ENCODE measurements around the gene ASTN2.

ASTN2 gene

DNA sequence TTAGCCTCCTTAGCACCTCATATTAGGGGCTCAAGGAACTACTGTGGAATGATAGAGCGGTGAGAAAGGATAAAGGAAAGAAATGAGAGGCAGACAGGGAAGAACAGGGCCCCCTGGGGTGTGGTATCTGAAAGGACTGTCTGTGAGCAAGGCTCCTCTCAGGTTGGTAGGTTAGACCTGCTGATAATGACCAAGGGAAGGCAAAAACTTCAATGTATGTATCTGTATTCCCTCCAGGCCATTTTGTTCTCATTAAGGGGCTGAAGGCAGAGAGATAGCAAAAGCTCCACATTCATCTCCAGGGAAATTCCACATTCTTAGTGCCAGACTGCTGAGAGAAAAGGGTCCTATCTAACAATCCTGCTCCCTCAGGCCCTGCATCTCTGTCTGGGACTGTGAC lies 699.1 kb downstream of the ASTN2 start:
- TF ChIP-seq ZFX (IDR thresholded peaks at IDR 0.05): no peak
- TF ChIP-seq, protein P1, sequence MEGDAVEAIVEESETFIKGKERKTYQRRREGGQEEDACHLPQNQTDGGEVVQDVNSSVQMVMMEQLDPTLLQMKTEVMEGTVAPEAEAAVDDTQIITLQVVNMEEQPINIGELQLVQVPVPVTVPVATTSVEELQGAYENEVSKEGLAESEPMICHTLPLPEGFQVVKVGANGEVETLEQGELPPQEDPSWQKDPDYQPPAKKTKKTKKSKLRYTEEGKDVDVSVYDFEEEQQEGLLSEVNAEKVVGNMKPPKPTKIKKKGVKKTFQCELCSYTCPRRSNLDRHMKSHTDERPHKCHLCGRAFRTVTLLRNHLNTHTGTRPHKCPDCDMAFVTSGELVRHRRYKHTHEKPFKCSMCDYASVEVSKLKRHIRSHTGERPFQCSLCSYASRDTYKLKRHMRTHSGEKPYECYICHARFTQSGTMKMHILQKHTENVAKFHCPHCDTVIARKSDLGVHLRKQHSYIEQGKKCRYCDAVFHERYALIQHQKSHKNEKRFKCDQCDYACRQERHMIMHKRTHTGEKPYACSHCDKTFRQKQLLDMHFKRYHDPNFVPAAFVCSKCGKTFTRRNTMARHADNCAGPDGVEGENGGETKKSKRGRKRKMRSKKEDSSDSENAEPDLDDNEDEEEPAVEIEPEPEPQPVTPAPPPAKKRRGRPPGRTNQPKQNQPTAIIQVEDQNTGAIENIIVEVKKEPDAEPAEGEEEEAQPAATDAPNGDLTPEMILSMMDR (conservative IDR thresholded peaks at IDR 0.05): no peak
- no peak overlapping the region for H3K27ac ChIP-seq

DNA sequence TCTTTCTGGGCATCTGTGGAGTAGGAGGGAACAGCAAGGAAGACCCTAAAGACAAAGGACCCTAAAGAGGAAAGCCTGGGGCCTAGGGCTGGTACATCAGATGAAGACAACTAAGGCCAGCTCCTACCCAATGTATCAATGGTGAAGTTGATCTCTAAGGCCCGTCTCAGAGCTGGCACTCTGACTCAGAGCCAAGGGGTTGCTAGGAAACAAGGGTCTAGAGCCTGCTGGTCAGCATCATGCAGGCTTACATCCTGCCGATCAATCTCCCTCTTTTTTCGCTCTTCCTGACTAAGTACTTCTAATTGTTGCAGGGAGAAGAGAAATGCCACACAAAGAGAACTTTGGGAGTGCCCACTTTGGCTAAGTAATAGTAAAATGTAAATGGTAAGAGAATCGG lies 701.6 kb downstream of the ASTN2 start:
- H3K27ac ChIP-seq: no peak overlapping the region
- TF ChIP-seq, protein P1 (conservative IDR thresholded peaks at IDR 0.05): no peak
- TF ChIP-seq ZFX (IDR thresholded peaks at IDR 0.05): no peak

DNA sequence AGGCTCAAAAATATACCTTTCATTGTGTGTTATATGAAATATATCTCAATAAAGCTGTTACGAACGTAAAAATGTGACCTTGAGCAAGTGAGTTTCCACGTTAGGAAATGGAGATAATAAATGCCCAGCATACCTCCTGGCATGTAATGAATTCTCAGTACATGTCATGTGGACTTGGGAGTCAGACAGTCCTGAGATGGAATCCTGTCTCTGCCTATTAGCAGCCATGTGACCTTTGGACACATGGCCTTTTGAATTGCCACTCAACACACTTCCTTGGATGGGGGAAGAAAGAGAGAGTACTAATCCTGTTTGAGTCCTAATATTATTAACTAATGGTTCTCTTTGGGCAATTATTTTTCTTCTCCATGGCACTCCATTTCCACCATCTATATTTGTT lies 702.1 kb downstream of the ASTN2 start:
- no peak for TF ChIP-seq ZFX (IDR thresholded peaks at IDR 0.05)
- TF ChIP-seq, protein P1 (conservative IDR thresholded peaks at IDR 0.05): no peak
- no peak overlapping the region for H3K27ac ChIP-seq

DNA sequence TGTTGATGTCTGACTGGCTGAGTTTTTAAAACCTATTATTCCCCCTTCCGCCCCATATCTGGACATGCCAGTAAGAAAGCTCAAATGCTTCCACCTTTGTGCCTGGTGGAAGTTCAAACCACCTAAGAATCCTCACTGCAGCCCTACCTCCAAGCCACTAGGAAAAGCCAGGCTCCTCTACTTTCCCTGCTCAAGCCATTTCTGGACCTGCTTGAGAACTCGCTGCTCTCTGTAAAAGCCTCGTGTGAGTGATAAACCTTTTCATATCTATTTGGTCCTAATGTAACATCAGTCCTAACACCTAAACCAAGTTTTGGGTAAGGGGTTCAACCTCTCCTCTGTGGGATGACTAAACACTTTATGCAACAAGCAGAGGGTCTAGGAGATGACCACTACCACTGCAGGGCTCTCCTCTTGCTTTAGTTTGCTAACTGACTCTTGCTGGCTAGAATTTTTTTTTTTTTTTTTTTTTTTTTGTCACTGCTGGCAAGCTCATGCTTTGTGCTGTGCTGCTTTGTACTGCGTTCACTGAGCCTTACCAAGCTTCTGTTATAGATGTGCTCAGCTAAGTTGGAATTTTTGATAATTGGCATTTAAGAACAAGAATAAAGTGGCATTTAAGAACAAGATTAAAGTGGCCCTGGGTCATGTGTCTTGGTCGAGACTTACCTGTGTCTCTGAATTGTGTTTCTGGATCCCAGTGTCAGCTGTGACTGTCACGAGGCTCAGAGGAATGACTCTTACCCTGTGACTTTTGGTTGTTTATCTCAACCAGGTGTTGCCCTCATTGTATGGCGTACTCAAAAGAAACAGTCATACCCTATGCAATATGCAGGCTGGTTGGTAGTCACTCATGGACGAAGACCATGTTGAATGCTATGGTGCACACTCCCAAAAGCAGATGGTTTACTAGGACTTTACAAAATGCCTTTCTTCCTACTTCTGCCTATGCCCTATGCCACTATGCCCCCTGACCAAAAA lies 708.3 kb downstream of the ASTN2 start:
- no peak for TF ChIP-seq ZFX (IDR thresholded peaks at IDR 0.05)
- TF ChIP-seq, protein P1 (conservative IDR thresholded peaks at IDR 0.05): no peak
- no peak overlapping the region for H3K27ac ChIP-seq

DNA sequence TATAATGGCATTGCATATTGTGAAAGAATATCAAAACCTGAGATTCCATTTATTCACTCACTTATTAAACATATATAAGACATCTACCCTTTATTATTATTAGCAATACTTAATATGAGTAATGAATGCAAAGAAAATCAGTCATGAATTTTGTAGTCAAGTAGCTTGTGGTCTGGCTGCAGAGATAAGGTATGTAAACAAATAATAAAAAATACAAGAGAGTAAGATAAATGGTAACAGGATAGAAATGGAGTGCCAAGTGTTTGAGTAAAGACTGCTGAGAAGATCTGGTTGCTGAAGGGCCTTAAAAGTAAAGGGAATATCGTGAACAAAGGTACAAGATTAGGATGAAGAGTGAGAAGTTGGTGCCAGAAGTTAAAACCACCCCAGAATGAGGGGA lies 709.3 kb downstream of the ASTN2 start:
- no peak overlapping the region for H3K27ac ChIP-seq
- TF ChIP-seq, protein P1 (conservative IDR thresholded peaks at IDR 0.05): no peak
- TF ChIP-seq ZFX (IDR thresholded peaks at IDR 0.05): no peak

DNA sequence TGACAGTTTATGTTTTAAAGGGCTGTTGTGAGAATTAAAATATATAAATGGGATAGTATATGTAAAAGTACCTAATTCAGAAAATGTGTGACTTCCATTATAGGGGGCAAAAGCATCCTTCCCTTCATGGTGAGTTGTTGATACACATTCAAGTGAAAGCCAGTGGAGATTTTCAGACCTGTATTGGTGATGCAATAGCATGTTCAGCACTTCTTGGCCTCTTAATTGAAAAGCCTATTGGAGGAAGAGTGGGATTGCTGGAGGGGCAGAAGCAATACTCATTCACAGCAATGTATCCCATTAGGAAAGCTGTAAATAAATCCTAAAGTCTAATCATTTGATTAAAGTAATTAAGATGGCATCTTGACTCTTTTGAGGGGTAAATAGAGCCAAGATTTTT lies 710.4 kb downstream of the ASTN2 start:
- no peak overlapping the region for H3K27ac ChIP-seq
- TF ChIP-seq ZFX (IDR thresholded peaks at IDR 0.05): no peak
- TF ChIP-seq, protein P1 (conservative IDR thresholded peaks at IDR 0.05): no peak

DNA sequence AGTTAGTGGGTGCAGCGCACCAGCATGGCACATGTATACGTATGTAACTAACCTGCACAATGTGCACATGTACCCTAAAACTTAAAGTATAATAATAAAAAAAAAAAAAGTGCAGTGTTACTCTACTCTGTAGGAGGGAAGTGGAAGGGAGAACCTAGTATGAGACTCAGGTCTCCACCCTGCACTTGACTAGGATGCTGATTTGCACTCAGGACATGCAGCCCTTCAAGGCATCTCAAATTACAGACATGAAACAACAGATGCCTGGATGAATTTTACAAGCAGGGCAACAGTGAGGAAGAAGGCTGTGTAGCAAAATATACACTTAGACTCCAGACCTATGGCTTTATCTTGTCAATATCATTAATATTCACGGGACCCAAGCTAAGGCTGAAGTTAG lies 711.2 kb downstream of the ASTN2 start:
- H3K27ac ChIP-seq: no peak overlapping the region
- no peak for TF ChIP-seq ZFX (IDR thresholded peaks at IDR 0.05)
- TF ChIP-seq, protein P1 (conservative IDR thresholded peaks at IDR 0.05): no peak
